SK-N-SH treated with all-trans-retinoic acid at 6 μM for 48 hours (cell line): ENCODE results near the gene TGFBR3.

Experiments used
- ATAC-seq: fragments of 200-7000 bp; cut with Tn5 transposase; 3 replicates; pipeline ENCODE4 v1.9.1; 2020; ENCODE audit warnings: mild to moderate bottlenecking, moderate library complexity
- ARNTL ChIP-seq: fragments of 450-650 bp; formaldehyde crosslinking; IDR thresholded peaks from 2 replicates; pipeline ENCODE4 v1.5.0; 2020; ENCODE audit warnings: low read depth, mild to moderate bottlenecking, moderate library complexity, borderline replicate concordance
- BACH2 ChIP-seq: fragments of 250-450 bp; sonication (Bioruptor Pico); IDR thresholded peaks from 2 replicates; pipeline ENCODE4 v1.9.0; 2021; ENCODE audit warnings: mild to moderate bottlenecking, borderline replicate concordance
- CSDC2 ChIP-seq: fragments of 250-450 bp; sonication (Bioruptor Pico); IDR thresholded peaks from 2 replicates; pipeline ENCODE4 v1.5.0; 2020; ENCODE audit warnings: mild to moderate bottlenecking, moderate library complexity
- CSRNP3 ChIP-seq: fragments of 250-450 bp; sonication (Bioruptor Pico); IDR thresholded peaks from 2 replicates; pipeline ENCODE4 v1.5.1; 2021; ENCODE audit warnings: mild to moderate bottlenecking, moderate library complexity
- ESRRG ChIP-seq: fragments of 250-450 bp; sonication (Bioruptor Pico); IDR thresholded peaks from 2 replicates; pipeline ENCODE4 v1.6.1; 2021; ENCODE audit warnings: mild to moderate bottlenecking
- GLIS3 ChIP-seq: fragments of 250-450 bp; sonication (Bioruptor Pico); IDR thresholded peaks from 2 replicates; pipeline ENCODE4 v1.5.0; 2020; ENCODE audit warnings: mild to moderate bottlenecking, moderate library complexity
- ISL1 ChIP-seq: fragments of 250-450 bp; sonication (Bioruptor Pico); IDR thresholded peaks from 2 replicates; pipeline ENCODE4 v2.1.2; 2022; ENCODE audit warnings: mild to moderate bottlenecking, moderate library complexity
- OSR1 ChIP-seq: fragments of 250-450 bp; sonication (Bioruptor Pico); IDR thresholded peaks from 2 replicates; pipeline ENCODE4 v1.8.0; 2022; ENCODE audit warnings: moderate library complexity, mild to moderate bottlenecking, inconsistent platforms
- PATZ1 ChIP-seq: fragments of 250-450 bp; sonication (Bioruptor Pico); IDR thresholded peaks from 2 replicates; pipeline ENCODE4 v1.8.0; 2020; ENCODE audit warnings: mild to moderate bottlenecking, moderate library complexity, borderline replicate concordance
- POU6F1 ChIP-seq: fragments of 250-450 bp; sonication (Bioruptor Pico); IDR thresholded peaks from 2 replicates; pipeline ENCODE4 v1.8.0; 2021; ENCODE audit warnings: low read depth, mild to moderate bottlenecking, moderate library complexity, borderline replicate concordance
- RARB ChIP-seq: fragments of 250-450 bp; sonication (Bioruptor Pico); IDR thresholded peaks from 2 replicates; pipeline ENCODE4 v1.8.0; 2021; ENCODE audit warnings: mild to moderate bottlenecking, moderate library complexity
- SNAI2 ChIP-seq: fragments of 250-450 bp; sonication (Bioruptor Pico); IDR thresholded peaks from 2 replicates; pipeline ENCODE4 v1.5.0; 2020; ENCODE audit warnings: mild to moderate bottlenecking, moderate library complexity
- TOX ChIP-seq: fragments of 250-450 bp; sonication (Bioruptor Pico); IDR thresholded peaks from 2 replicates; pipeline ENCODE4 v1.8.0; 2021; ENCODE audit warnings: mild to moderate bottlenecking, moderate library complexity, borderline replicate concordance
- TSHZ2 ChIP-seq: fragments of 250-450 bp; sonication (Bioruptor Pico); IDR thresholded peaks from 2 replicates; pipeline ENCODE4 v1.5.0; 2020; ENCODE audit warnings: mild to moderate bottlenecking, moderate library complexity
- ZC3H10 ChIP-seq: fragments of 250-450 bp; sonication (Bioruptor Pico); IDR thresholded peaks from 2 replicates; pipeline ENCODE4 v1.5.1; 2021; ENCODE audit warnings: mild to moderate bottlenecking, moderate library complexity
- ZFP3 ChIP-seq: fragments of 250-450 bp; sonication (Bioruptor Pico); IDR thresholded peaks from 2 replicates; pipeline ENCODE4 v1.5.0; 2020; ENCODE audit warnings: mild to moderate bottlenecking, moderate library complexity
- ZFP30 ChIP-seq: fragments of 450-650 bp; formaldehyde crosslinking; IDR thresholded peaks from 2 replicates; pipeline ENCODE4 v1.5.0; 2022; ENCODE audit warnings: mild to moderate bottlenecking, moderate library complexity

Gene TGFBR3

GRCh38 chr1:91637539-91637994, 248.4 kb downstream of the TGFBR3 start:
- ATAC-seq, result no peak
- no peak for TF ChIP-seq ARNTL (CRISPR knock-in tag)
- no peak for TF ChIP-seq RARB (CRISPR knock-in tag)
- no peak for TF ChIP-seq ZFP30 (CRISPR knock-in tag)
- no peak for TF ChIP-seq OSR1
- no peak for TF ChIP-seq ZC3H10
- TF ChIP-seq SNAI2, result no peak
- no peak for TF ChIP-seq PATZ1 (CRISPR knock-in tag)
- TF ChIP-seq CSRNP3 (CRISPR knock-in tag), result no peak
- no peak for TF ChIP-seq ESRRG (CRISPR knock-in tag)
- TF ChIP-seq POU6F1, result no peak
- TF ChIP-seq ISL1 (CRISPR knock-in tag), result no peak
- no peak for TF ChIP-seq TOX
- no peak for TF ChIP-seq GLIS3 (CRISPR knock-in tag)
- no peak for TF ChIP-seq BACH2 (CRISPR knock-in tag)
- TF ChIP-seq TSHZ2 (CRISPR knock-in tag), result no peak

- no peak for TF ChIP-seq ESRRG (CRISPR knock-in tag)
- no peak for TF ChIP-seq CSDC2 (CRISPR knock-in tag)
- TF ChIP-seq ISL1 (CRISPR knock-in tag), result no peak
- no peak for TF ChIP-seq POU6F1
- no peak for TF ChIP-seq RARB (CRISPR knock-in tag)
- no peak for TF ChIP-seq CSRNP3 (CRISPR knock-in tag)
- no peak for ATAC-seq
These were observed 250.2 kb downstream of the TGFBR3 start for GRCh38 chr1:91635763-91636162.

- no peak for ATAC-seq
- no peak for TF ChIP-seq ZFP3 (CRISPR knock-in tag)
- no peak for TF ChIP-seq TSHZ2 (CRISPR knock-in tag)
These were observed 252.5 kb downstream of the TGFBR3 start for GRCh38 chr1:91633438-91633837.
